BE2C (cell line): ENCODE data around the gene STX2.
A peak's percentile ranks its signal among the peaks of the same experiment; 100 is the strongest.
"Not testable (repeated sequence)": the region's sequence is repeated elsewhere in the genome, so short reads cannot be mapped to it uniquely, and the experiment has no call there.

Experiments
- DNase-seq: peaks from one replicate; pipeline ENCODE4 v3.0.0-alpha.2; 2020
- H3K27me3 ChIP-seq: fragments of 250-450 bp; sonication (Bioruptor Pico); 2 replicates; pipeline ENCODE4 v1.5.1; 2020; ENCODE audit warnings: mild to moderate bottlenecking
- H3K36me3 ChIP-seq: fragments of 250-450 bp; sonication (Bioruptor Pico); 2 replicates; pipeline ENCODE4 v1.5.1; 2020; ENCODE audit warnings: mild to moderate bottlenecking
- H3K4me1 ChIP-seq: fragments of 250-450 bp; sonication (Bioruptor Pico); 2 replicates; pipeline ENCODE4 v1.5.1; 2020
- H3K4me3 ChIP-seq: 2 replicates; pipeline ENCODE4 v1.5.1; 2011; ENCODE audit warnings: low read depth, low read length
- H3K9me3 ChIP-seq: fragments of 250-450 bp; sonication (Bioruptor Pico); 2 replicates; pipeline ENCODE4 v1.5.1; 2020
- CTCF ChIP-seq: IDR thresholded peaks from 2 replicates; pipeline ENCODE4 v1.5.1; 2012; ENCODE audit warnings: mild to moderate bottlenecking, low read depth, low read length

The STX2 gene

GRCh38 chr12:130764475-130765185, 74.4 kb downstream of the STX2 start:
- no peak for TF ChIP-seq CTCF
- H3K4me3 ChIP-seq = no peak overlapping the region
- H3K27me3 ChIP-seq = no peaks in the 10 kb centered on the region
- H3K9me3 ChIP-seq = no peaks in the 10 kb centered on the region
- no peaks in the 10 kb centered on the region for H3K4me1 ChIP-seq
- H3K36me3 ChIP-seq = no peaks in the 10 kb centered on the region
- DNase-seq = no peak

DNA sequence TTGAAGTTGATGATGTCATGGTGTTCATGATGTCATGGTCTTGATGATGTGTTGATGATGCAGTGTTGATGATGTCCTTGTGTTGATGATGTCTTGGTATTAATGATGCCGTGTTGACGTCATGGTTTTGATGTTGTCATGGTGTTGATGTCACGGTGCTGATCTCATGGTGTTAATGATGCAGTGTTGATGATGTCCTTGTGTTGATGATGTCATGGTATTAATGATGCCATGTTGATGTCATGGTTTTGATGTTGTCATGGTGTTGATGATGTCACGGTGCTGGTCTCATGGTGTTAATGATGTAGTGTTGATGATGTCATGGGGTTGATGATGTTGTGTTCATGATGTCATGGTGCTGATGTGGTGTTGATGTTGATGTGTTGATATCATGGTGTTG, 75.0 kb downstream of the STX2 start:
- no peak for DNase-seq
- Histone ChIP-seq H3K27me3 (no peaks in the 10 kb centered on the region), H3K36me3 (no peaks in the 10 kb centered on the region), H3K9me3 (no peaks in the 10 kb centered on the region), H3K4me3 (no peak overlapping the region), H3K4me1 (no peaks in the 10 kb centered on the region)
- no peak for TF ChIP-seq CTCF

DNA sequence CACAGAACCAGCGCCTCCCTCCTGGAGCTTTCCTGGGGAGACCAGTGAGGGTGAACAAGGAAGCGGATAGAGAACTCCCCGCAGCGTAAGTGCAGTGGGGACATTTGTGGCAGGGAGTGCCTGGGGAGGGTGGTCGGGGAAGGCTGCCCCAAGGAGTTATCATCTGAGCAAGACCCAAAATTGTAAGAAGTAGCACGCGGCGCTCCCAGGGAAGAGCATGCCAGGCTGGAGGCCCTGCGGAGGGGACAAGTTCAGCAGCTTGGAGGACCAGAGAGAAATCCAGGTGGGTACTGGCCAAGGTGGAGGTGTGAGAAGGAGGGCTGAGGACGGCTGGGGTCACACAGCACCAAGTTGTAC, 76.8 kb downstream of the STX2 start:
- Histone ChIP-seq H3K27me3 (no peaks in the 10 kb centered on the region), H3K9me3 (no peaks in the 10 kb centered on the region), H3K36me3 (no peaks in the 10 kb centered on the region), H3K4me1 (no peaks in the 10 kb centered on the region), H3K4me3 (no peak overlapping the region)
- TF ChIP-seq CTCF = no peak
- DNase-seq = no peak

- Histone ChIP-seq H3K27me3 (no peaks in the 10 kb centered on the region), H3K4me1 (no peaks in the 10 kb centered on the region), H3K36me3 (no peaks in the 10 kb centered on the region), H3K4me3 (no peak overlapping the region), H3K9me3 (no peaks in the 10 kb centered on the region)
- peak; percentile 85 for DNase-seq
- TF ChIP-seq CTCF = peak; percentile 88
Measured at GRCh38 chr12:130761537-130762318, 77.3 kb downstream of the STX2 start.

DNA sequence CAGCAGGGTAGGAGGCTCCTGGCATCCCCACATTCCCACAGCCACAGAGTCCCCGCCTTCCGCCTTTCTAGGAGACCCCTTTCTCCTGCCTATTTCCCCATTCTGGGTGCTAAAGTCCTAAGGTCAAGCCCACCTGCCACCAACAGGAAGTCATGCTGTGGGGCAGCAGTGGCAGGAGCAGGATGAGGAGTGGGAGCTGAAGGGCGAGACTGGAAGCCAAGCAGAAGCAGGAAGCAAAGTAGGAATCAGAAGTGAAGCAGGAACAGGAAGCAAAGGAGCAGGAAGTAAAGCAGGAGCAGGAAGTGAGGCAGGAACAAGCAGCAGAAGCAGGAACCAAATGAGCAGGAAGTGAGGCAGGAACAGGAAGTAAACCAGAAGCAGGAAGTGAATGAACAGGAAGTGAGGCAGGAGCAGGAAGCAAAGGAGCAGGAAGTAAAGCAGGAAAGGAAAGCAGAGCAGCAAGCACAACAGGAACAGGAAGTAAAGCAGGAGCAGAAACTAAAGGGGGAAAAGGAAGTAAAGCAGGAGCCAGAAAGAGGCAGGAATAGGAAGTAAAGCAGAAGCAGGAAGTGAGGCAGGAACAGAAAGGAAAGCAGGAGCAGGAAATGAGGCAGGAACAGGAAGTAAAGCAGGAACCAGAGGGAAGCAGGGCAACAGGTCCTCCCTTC, 84.7 kb downstream of the STX2 start:
- no peaks in the 10 kb centered on the region for H3K36me3 ChIP-seq
- no peak for DNase-seq
- H3K4me3 ChIP-seq = no peak overlapping the region
- no peaks in the 10 kb centered on the region for H3K27me3 ChIP-seq
- TF ChIP-seq CTCF = no peak
- no peaks in the 10 kb centered on the region for H3K9me3 ChIP-seq
- H3K4me1 ChIP-seq = no peaks in the 10 kb centered on the region

DNA sequence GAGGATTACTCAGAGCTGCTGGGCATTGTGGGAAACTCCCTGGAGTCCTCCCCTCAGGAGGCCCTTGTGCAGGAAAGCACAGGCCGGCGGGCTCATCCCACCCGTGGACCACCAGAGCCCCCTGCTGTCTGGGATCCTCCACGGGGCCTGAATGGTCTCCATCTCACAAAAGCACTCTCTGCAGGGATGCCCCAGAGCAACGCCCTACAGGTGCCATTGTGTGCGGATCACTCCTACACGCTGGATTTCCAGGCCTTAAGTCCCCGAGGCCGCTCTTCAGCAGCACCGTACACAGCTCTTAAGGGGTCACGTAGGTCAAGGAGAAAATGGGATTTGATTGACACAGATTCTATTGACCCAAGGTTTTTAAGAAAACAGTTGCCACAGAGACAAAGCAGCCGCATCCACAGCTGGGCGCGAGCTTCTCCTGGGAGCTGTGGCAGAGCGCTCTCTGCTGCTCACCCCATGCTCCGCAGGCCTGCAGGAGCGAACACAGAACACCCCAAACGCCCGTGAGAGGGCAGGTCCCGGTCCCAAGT, 86.3 kb downstream of the STX2 start:
- TF ChIP-seq CTCF = peak; percentile 55
- no peaks in the 10 kb centered on the region for H3K9me3 ChIP-seq
- no peak overlapping the region for H3K4me3 ChIP-seq
- DNase-seq = peak; percentile 80
- H3K27me3 ChIP-seq = no peaks in the 10 kb centered on the region
- H3K4me1 ChIP-seq = peaks cover 3% of the 10 kb centered on the region
- H3K36me3 ChIP-seq = no peaks in the 10 kb centered on the region

DNA sequence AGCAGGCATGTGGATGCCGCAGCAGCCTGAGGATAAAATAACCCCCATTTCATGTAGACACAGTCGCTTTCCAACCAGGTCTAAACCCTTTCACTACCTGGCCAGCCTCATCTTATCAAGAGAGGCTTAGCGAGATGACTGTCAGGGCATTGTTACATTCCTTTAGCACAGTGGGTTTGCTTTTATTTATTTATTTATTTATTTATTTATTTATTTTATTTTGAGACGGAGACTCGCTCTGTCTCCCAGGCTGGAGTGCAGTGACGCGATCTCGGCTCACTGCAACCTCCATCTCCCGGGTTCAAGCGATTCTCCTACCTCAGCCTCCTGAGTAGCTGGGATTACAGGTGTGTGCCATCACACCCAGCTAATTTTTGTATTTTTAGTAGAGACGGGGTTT, 87.0 kb downstream of the STX2 start:
- not testable (repeated sequence) for H3K27me3 ChIP-seq, DNase-seq, H3K9me3 ChIP-seq, H3K36me3 ChIP-seq, H3K4me1 ChIP-seq, H3K4me3 ChIP-seq
